Pulmonary artery endothelial cell (primary cell): Measurements from ENCODE around the gene PHKA1. TPM values are rescaled to one million over a fixed set of nuclear protein-coding genes. Genes with fewer than 3 reads are reported as not detected.
"Not testable (repeated sequence)": the region's sequence is repeated elsewhere in the genome, so short reads cannot be mapped to it uniquely, and the experiment has no call there.

Source experiments
- DNase-seq: peaks from one replicate; pipeline ENCODE4 v3.0.0-alpha.2; 2011; ENCODE audit warnings: low read depth, low spot score
- total RNA-seq: library from RNA; depleted of rRNA; stranded (reverse); fragments of >200 nt; gene quantifications from 2 replicates; pipeline ENCODE4 v1.2.3, GENCODE V29; 2014

PHKA1 gene
- total RNA-seq, 1 donor from 2014 or later = 9.6 TPM

- not testable (repeated sequence) for DNase-seq
These were observed 44.6 kb downstream of the PHKA1 start for GRCh38 chrX:72669508-72669907.

- no peak for DNase-seq
These were observed 47.7 kb downstream of the PHKA1 start for GRCh38 chrX:72666451-72666850.

GRCh38 chrX:72663737-72664136, 50.4 kb downstream of the PHKA1 start:
- DNase-seq = no peak

GRCh38 chrX:72662020-72662747, 51.9 kb downstream of the PHKA1 start:
- no peak for DNase-seq

DNA sequence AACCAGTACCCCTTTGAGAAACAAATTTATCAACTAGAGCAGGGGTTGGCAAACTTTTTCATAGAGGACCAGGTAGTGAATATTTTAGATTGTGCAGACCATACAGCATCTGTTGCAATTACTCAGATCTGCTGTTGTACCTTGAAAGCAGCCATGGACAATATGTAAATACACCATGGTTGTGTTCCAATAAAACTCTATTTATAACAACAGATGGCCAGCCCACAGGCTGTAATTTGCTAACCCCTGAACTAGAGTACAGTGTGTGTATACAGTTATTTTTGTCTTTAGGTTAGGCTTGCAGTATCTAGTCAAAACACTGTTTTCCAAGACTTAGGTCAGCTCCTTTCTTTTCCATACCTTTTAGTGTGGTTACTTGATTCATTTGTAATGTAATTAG, 54.4 kb downstream of the PHKA1 start:
- no peak for DNase-seq

DNA sequence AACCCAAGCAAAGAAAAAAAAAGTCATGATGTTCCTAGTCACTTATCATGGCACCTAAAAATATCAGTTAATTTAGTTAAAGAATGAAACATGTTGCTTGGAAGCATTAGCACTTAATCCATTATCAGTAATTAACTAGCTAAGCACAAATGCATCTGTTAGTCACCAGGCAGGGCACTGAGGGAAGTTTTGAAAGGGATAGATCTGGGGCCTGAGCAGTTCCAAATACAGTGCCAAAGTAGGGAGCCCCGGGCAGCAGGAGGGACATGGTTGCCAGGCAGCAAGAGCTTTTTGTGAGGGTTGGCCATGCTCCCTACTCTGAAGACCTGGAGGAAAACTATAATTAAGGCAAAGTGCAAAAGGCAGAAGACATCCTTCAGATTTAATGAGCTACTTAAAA, 62.0 kb downstream of the PHKA1 start:
- no peak for DNase-seq

GRCh38 chrX:72644946-72645345, 69.2 kb downstream of the PHKA1 start:
- no peak for DNase-seq

DNA sequence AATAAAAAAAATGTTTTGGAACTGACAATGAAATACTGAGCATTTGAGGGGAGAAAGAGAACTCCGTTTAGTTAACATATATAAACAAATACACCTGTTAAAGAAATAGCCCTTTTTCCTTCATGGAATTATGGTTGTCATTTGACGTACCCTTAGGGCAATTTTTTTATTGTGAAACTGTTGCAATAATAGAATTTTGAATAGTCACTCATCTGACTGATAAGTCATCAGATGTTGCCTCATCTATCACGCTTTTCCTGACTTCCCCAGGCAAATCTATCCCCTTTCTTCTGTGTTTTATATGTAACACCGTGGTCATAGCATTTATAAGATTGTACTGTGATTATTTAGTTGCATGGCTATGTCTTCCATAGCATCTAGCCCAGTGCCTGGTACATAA, 72.5 kb downstream of the PHKA1 start:
- no peak for DNase-seq

DNA sequence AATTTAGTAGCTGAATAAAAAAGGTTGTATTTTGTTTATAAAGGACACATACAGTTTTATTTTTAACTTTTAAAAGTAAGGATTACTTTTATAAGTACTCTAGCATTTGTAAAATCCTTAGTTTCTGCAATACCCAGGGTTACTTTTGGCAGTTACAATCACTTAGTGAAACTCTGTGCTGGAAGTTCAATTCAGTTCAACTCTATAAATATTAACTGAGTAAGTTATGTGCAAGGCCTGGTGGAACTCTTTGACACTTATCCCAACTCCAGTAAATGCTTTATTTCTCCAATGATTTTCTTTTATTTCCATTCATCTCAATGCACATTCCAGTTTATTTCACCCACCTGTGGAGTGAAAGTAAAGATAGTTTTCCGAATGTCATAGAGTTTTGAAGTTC, 78.2 kb downstream of the PHKA1 start:
- DNase-seq = no peak

DNA sequence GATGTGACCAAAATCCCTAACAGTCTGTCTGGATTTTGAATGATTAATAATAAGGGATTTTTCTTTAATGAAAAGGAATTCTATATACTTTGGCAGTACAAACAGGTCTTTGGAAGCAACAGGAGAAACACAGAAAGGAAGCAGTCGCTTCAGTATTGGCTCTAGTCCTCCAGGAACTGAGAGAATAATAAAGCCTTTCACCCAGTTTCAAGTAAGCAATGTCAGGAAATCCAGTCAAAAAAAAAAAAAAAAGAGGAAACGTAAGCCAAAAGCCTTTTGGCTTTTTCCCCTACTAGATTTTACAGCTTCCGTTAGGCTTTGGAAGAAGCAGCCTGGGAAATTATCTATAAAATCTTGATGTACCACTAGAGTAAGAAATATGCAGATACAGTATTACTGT, 79.8 kb downstream of the PHKA1 start:
- no peak for DNase-seq

GRCh38 chrX:72630185-72630584, 83.9 kb downstream of the PHKA1 start:
- DNase-seq = no peak

- no peak for DNase-seq
These were observed 89.9 kb downstream of the PHKA1 start for GRCh38 chrX:72624194-72624593.

DNA sequence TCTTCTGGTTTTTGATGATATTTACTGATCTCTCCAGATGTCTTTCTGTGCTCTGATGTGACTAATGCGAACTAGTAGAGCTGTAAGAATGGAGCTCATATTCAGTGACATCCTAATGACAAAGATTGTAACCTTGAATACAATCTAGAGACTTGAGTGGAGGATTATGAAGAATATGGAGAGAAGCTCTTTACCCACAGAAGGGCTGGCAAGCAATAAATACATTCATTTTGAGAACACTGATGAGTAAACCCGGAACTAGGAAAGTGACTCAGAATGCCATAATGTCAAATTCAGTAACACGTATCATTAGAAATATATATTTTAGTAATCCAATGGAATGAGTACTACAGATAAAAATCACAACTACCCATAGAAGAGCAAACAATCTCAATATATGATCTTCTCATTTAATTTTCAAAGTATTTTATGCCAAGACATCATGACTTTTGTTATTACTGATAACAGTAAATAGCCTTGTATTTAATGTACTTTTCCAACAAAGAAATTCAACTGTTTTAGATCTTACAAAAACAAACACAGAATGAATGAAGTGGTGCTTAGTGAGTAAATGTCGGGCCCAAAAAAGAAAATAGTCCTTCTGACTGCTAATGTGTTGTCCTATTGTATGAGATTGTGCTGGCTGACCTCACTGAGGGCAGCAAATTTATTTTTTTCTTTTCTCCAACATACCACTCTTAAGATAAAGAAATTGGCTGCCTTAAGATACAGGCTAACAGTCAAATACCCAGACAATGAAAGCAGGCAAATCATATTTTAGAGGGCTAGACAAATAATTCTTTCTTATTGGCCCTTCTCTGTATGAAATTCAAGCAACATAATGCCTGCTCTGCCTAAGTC, 92.3 kb downstream of the PHKA1 start:
- no peak for DNase-seq

- no peak for DNase-seq
These were observed 92.9 kb downstream of the PHKA1 start for GRCh38 chrX:72621163-72621562.

- peak; percentile 59 for DNase-seq
These were observed 93.5 kb downstream of the PHKA1 start for GRCh38 chrX:72620550-72621145.

DNA sequence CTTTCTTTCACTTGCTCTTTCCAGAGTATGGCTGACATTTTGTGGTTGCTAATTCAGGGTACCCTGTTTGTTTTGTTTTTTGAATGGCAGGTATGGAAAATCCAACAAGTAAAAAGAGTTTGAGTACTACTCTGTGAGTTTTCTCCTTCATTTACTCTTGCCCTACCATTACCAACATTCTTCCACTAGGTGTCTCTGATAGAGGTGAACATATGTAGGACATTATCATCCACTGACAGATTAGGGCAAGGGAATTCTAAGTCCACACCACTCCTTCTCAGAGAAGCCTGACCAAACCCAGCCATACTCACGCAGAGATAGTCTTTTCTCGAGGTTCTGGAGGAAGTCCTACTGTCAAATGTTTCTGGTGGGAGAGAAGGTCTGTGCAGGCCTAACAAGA, 104.8 kb downstream of the PHKA1 start:
- no peak for DNase-seq

GRCh38 chrX:72604705-72605104, 109.4 kb downstream of the PHKA1 start:
- no peak for DNase-seq

DNA sequence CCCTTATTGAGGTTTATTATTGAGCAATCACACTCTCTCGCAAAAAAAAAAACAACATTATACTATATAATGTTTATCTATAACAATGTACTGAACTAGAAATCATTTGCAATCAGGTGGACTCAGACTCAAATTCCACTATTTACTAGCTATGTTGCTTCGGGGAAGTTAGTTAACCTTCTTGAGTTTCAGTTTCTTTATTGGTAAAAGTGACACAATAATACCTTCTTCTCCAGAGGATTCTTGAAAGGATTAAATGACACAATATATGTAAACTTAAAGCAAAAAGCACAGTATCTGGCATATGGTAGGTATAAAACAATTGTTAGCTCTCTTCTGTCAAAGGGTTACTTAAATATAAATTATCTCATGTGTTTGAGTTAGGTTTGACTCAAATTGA, 110.0 kb downstream of the PHKA1 start:
- no peak for DNase-seq

DNA sequence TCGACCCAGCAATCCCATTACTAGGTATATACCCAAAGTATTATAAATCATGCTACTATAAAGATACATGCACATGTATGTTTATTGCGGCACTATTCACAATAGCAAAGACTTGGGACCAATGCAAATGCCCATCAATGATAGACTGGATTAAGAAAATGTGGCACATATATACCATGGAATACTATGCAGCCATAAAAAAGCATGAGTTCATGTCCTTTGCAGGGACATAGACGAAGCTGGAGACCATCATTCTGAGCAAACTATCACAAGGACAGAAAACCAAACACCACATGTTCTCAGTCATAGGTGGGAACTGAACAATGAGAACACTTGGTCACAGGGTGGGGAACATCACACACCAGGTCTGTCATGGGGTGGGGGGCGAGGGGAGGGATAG, 123.1 kb downstream of the PHKA1 start:
- DNase-seq = not testable (repeated sequence)

DNA sequence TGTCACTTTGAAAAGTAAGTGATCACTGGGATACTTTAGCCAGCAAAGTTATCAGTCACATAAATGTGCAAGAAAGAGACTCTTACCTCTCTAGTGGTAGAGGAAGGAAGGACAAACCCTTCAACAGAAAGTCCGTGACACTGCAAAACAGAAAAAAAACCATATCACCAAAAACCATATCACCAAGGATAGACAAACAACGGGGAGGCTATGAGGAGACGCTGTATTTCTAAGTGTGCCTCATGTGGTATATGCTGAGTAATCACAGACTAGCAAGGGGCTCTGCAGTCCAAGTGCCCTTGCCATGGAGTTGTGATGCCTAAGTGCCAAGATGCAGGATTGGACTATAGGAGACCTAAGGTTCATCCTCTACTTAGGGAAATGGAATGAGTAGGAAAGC, 129.9 kb downstream of the PHKA1 start:
- no peak for DNase-seq

DNA sequence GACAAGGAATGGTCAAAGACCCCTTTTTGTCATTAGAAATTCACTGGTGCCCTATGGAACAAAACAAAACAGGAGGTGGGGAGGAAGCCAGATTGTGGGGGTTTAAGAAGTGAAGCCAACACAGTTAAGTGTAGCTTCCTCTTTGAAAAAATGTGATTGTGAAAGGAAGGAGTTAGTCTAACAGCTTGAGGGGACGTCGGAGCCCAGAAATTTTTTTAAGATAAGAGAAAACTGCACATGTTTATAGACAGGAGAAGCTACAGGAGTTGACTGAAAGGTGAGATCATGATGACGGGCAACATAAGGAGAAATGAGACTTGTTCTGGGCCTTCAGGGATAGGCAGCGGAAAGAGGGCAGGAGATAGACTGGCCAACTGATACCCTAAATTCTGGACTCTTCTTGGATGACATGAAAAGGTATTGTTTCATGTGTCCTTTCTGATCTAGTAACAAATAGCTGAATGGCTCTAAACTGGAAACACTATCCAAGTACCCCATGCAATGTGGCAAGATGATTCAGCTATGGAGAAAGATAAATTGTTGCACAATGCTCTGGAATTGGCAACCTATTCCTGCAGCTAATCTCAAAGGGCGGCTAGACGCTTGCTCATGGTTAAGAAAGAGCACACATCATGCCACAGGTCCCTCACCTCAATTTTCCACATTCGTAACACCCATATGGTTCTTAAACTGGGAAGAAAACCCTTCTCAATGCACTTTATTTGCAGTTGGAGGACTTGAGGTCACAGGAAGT, 137.8 kb downstream of the PHKA1 start:
- DNase-seq = no peak

- DNase-seq = no peak
These were observed 141.0 kb downstream of the PHKA1 start for GRCh38 chrX:72573158-72573511.
